ENCODE data around the gene LRBA.

LRBA gene

DNA sequence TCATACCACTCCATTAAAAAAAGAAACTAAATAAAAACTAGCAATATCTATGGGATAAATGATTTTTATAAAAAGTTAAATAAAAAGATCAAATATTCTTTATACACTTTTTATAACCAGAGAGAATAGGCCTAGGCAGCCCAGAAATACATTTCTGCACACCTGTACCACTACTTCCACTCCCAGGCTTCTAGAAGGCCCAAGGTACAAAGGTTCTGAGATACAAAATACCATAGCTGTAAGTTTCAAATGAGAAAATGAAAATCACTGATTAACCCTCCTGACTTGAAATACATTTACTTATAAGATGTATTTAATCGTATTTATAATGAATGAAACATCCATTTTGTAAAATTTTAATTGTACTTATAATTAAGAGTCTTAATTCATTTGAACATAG is 659.7 kb downstream of the LRBA start:
- H3K27ac ChIP-seq, result no peak overlapping the region
- TF ChIP-seq CTCF (conservative IDR thresholded peaks at IDR 0.05; ENCODE audit: low read depth), result no peak
- no peak for DNase-seq (ENCODE audit: low spot score)
- POLR2A ChIA-PET (ENCODE audit: low non-redundant PET), result no interaction called here
- CTCF ChIA-PET, result no interaction called here

- no peak for DNase-seq (ENCODE audit: low spot score)
- no peak for TF ChIP-seq CTCF (conservative IDR thresholded peaks at IDR 0.05; ENCODE audit: low read depth)
- no peak overlapping the region for H3K27ac ChIP-seq
- ChIA-PET POLR2A (ENCODE audit: low non-redundant PET) (no interaction called here), CTCF (no interaction called here)
These were observed 660.8 kb downstream of the LRBA start for GRCh38 chr4:150354214-150354796.

- ChIA-PET POLR2A (ENCODE audit: low non-redundant PET) (no interaction called here), CTCF (no interaction called here)
- no peak overlapping the region for H3K27ac ChIP-seq
- TF ChIP-seq CTCF (conservative IDR thresholded peaks at IDR 0.05; ENCODE audit: low read depth), result no peak
- DNase-seq (ENCODE audit: low spot score), result peak; percentile 13
These were observed 667.0 kb downstream of the LRBA start for GRCh38 chr4:150348079-150348478.

DNA sequence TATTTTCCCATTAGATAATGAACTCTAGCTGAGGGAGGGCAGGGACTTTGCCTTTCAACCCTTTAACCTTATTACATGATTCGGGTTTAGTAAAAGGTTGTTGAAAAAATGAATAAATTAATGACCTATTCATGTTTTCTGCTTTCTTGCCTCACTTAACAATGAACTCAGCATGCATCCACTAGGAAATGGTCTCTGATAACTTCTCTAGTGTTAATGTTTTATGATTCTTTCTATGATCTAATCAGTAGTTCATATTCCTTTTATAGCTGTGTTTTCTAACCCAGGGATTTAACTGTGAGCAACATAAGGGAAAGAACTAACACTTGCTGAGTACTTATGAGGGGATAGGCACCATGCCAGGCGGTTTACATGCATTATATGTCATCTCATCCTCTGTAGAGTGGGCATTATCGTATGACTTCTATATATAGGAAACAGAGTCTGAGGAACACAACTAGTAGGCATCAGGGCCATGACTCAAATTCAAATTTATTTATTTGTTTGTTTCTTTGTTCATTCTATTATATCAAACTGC is 669.8 kb downstream of the LRBA start:
- no peak for DNase-seq (ENCODE audit: low spot score)
- ChIA-PET POLR2A (ENCODE audit: low non-redundant PET) (no interaction called here), CTCF (no interaction called here)

DNA sequence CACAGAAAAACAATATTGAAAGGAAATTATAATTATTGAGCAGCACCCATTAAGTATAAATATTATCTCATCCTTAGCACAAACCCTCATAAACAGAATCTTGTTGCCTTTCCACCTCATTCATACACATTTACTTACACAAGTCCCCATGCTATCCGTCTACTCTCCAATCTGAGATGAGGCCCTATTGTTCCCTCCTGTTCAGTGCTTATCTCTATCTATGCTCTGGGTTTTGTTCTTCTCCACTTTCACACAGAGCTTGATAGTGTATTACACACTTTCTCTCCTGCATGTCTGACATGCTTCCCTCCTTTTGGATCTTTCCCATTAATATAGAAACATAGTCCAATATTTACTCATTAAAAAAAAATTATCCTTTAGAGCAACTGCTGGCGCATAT is 671.3 kb downstream of the LRBA start:
- H3K27ac ChIP-seq, result no peak overlapping the region
- ChIA-PET CTCF (no interaction called here), POLR2A (ENCODE audit: low non-redundant PET) (no interaction called here)
- TF ChIP-seq CTCF (conservative IDR thresholded peaks at IDR 0.05; ENCODE audit: low read depth), result no peak
- DNase-seq (ENCODE audit: low spot score), result no peak

More for the DNA sequence above, 669.8 kb downstream of the LRBA start:
- TF ChIP-seq CTCF (conservative IDR thresholded peaks at IDR 0.05; ENCODE audit: low read depth), result no peak
- H3K27ac ChIP-seq, result no peak overlapping the region

DNA sequence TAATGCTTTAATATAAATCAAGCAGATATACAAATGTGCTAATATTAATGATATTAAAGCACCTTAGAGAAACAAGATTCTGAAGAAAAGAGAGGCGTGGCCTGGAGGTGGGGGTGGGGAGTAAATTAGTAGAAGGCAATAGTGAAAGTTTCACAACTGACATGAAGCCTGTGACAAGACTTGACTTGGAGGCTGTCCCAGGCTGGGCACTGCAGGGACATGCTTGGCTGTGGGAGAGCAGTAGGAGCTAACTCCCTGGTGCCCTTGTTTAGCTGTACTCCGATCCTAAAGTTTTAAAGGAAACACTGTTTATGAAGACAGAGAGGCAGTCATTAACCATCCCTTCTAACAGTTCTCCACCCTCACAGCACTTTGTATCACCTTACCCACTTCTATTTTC is 672.1 kb downstream of the LRBA start:
- TF ChIP-seq CTCF (conservative IDR thresholded peaks at IDR 0.05; ENCODE audit: low read depth), result no peak
- H3K27ac ChIP-seq, result no peak overlapping the region
- DNase-seq (ENCODE audit: low spot score), result peak; percentile 1
- CTCF ChIA-PET, result no interaction called here
- POLR2A ChIA-PET (ENCODE audit: low non-redundant PET), result no interaction called here

All from RWPE1 (cell line).